ENCODE measurements around the gene NGFR. TPM values are rescaled to one million over a fixed set of nuclear protein-coding genes. Genes with fewer than 3 reads are reported as not detected.

The NGFR gene
- total and polyA plus RNA-seq, 2 experiments from 2014 or later: 16.5 to 27.0 TPM

GRCh38 chr17:49452201-49452600, 42.9 kb upstream of the NGFR start:
- Histone ChIP-seq H3K27me3 (no peaks in the 10 kb centered on the region), H3K4me3 (no peak overlapping the region), H3K36me3 (no peaks in the 10 kb centered on the region), H3K4me1 (ENCODE audit: low read depth) (peaks cover 14% of the 10 kb centered on the region), H3K27ac (no peak overlapping the region), H3K9me3 (ENCODE audit: low read depth) (no peaks in the 10 kb centered on the region)
- no peak for DNase-seq (ENCODE audit: low read depth in 1 of 2, low spot score in 1 of 2)
- no peak for TF ChIP-seq CTCF (IDR thresholded peaks at IDR 0.05; ENCODE audit: low read depth, low read length)

DNA sequence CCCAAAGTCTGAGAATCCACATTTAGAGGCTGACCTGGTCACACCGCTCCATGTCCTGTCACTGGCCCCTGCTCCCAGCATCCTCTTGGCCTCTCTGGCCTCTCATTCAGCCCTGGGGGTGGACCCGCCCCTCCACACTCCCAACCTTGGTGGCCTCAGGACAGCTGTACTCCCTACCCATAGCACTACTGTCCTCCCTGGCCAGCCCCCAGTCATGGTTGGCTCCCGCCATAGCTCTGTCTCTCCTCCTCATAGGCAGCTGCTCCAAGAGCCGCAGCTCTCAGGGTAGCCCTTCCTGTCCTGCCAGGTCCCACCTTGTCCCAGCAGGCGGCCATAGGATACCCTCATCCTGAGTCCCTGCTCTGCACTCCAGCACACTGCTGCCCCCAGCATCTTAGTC, 42.4 kb upstream of the NGFR start:
- Histone ChIP-seq H3K27ac (no peak overlapping the region), H3K27me3 (no peaks in the 10 kb centered on the region), H3K9me3 (ENCODE audit: low read depth) (no peaks in the 10 kb centered on the region), H3K4me1 (ENCODE audit: low read depth) (peaks cover 13% of the 10 kb centered on the region), H3K4me3 (no peak overlapping the region), H3K36me3 (no peaks in the 10 kb centered on the region)
- TF ChIP-seq CTCF (IDR thresholded peaks at IDR 0.05; ENCODE audit: low read depth, low read length): no peak
- no peak for DNase-seq (ENCODE audit: low read depth in 1 of 2, low spot score in 1 of 2)

DNA sequence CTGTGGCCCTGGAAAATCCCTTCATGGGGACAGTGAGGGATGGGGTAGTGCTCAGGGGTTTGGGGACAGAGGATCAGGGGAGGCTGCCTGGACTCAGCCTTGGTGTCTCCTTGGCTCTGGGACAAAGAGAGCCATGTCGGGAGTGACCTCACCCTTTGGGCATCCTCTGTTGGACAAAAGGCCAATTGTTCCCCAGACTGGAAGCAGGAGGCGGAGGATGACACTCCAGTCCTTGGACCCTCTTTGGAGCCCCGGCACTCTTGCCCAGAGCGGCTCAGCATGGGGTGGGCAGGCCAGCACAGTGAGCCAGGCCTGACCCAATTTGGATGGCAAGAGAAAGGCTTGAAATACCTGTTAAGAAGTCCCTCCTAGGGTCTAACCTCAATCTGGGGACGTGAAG, 41.0 kb upstream of the NGFR start:
- Histone ChIP-seq H3K9me3 (ENCODE audit: low read depth) (no peaks in the 10 kb centered on the region), H3K4me3 (no peak overlapping the region), H3K27ac (no peak overlapping the region), H3K4me1 (ENCODE audit: low read depth) (no peaks in the 10 kb centered on the region), H3K27me3 (no peaks in the 10 kb centered on the region), H3K36me3 (no peaks in the 10 kb centered on the region)
- TF ChIP-seq CTCF (IDR thresholded peaks at IDR 0.05; ENCODE audit: low read depth, low read length): no peak
- DNase-seq (ENCODE audit: low read depth in 1 of 2, low spot score in 1 of 2): peak in 1 of 2 donors; percentile 38

GRCh38 chr17:49455272-49455861, 39.7 kb upstream of the NGFR start:
- H3K4me3 ChIP-seq: no peak overlapping the region
- no peaks in the 10 kb centered on the region for H3K27me3 ChIP-seq
- DNase-seq (ENCODE audit: low read depth in 1 of 2, low spot score in 1 of 2): no peak
- H3K9me3 ChIP-seq (ENCODE audit: low read depth): no peaks in the 10 kb centered on the region
- no peak for TF ChIP-seq CTCF (IDR thresholded peaks at IDR 0.05; ENCODE audit: low read depth, low read length)
- H3K4me1 ChIP-seq (ENCODE audit: low read depth): no peaks in the 10 kb centered on the region
- H3K27ac ChIP-seq: no peak overlapping the region
- no peaks in the 10 kb centered on the region for H3K36me3 ChIP-seq

DNA sequence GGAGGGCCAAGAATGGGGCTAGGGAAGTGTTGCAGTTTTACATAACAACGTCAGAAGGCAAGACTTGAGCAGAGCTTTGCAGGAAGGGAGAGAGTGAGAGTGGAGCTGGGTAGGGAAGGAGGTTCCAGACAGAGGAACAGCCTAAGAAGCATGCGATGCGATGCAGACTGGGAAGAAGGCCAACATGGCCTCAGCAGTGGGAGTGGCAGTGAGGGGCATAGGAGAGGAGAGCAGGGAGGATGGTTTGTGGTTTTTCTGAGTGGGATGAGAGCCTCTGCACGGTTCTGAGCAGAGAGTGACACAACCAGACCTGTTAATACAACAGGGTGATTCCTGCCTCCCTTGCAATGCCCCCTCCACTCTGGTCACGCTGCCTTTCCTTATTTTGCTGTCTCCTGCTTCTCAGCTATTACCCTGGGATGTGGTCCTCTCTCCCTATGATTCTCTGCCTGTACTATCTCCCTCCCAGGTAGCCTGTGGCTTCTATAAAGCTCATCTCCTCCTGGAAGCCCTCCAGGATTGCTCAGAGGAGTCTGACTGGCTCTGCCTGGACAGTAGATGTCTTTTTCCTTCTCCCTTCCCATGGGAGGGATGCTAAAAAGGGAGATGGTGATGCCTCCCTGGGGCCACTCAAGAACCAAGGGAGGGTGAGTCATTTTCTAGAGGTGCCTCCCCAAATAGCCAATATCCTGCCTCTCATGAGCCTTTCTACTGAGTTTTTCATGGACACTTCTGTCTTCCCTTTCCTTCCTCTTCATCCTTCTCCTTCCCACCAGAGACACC, 38.7 kb upstream of the NGFR start:
- no peaks in the 10 kb centered on the region for H3K36me3 ChIP-seq
- H3K4me1 ChIP-seq (ENCODE audit: low read depth): no peaks in the 10 kb centered on the region
- no peak overlapping the region for H3K4me3 ChIP-seq
- peak in 1 of 2 donors; percentile 96 for DNase-seq (ENCODE audit: low read depth in 1 of 2, low spot score in 1 of 2)
- no peak overlapping the region for H3K27ac ChIP-seq
- TF ChIP-seq CTCF (IDR thresholded peaks at IDR 0.05; ENCODE audit: low read depth, low read length): no peak
- H3K9me3 ChIP-seq (ENCODE audit: low read depth): no peaks in the 10 kb centered on the region
- no peaks in the 10 kb centered on the region for H3K27me3 ChIP-seq
